GM19238 (cell line): ENCODE measurements around the gene FAM184A.

Source experiments
- DNase-seq: peaks from one replicate; pipeline ENCODE4 v3.0.0; 2011; ENCODE audit warnings: low spot score; ENCODE audit not compliant: insufficient read length

Gene FAM184A

GRCh38 chr6:119060255-119060907, 18.1 kb downstream of the FAM184A start:
- DNase-seq: no peak

DNA sequence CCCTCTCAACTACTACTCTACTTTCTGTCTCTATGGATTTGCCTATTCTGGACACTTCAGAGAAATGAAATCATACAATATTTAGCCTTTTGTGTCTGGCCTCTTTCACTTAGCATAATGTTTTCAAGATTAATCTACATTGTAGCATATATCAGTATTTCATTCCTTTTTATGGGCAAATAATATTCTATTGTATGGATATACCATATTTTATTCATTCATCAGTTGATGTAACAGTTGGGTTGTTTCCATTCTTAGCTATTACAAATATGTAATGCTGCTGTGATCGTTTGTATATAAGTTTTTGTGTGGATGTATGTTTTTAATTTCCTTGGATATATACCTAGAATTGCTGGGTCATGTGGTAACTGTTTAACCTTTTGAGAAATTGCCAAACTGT, 23.4 kb downstream of the FAM184A start:
- no peak for DNase-seq

DNA sequence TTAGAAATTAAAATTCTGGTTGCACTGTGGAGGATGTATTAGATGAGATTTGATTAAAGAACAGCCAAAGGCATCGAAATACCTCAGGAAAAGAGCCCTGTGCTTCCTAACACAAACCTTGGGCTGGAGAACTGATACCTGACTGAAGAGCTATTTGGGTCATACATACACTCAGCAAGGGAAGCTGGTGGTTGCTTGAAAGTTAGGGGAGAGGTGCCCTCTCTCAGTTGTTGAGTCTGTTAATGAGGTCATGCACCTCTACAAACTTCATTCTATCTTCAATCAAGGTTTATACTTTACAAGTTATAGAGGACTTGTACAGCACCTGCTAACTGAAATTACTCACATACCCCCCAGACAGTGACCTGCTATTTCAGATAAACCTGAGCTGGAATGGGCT, 25.5 kb downstream of the FAM184A start:
- no peak for DNase-seq

GRCh38 chr6:119052292-119052889, 26.1 kb downstream of the FAM184A start:
- no peak for DNase-seq

- DNase-seq: no peak
These were observed 34.2 kb downstream of the FAM184A start for GRCh38 chr6:119044255-119044654.

DNA sequence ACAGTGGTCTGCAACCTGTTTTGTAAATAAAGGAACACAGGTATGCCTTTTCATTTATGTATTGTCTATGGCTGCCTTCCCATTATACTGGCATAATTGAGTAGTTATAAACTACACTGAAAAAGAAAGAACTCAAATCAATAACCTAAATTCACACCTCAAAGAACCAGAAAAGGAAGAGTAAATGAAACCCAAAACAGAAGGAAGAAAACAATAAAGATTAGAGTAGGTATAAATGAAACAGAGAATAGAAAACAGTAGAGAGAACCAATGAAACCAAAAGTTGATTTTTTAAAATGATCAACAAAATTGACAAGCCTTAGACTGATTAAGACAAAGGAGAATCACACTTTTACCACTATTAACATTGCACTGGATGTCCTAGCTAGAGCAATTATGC, 34.7 kb downstream of the FAM184A start:
- DNase-seq: no peak

DNA sequence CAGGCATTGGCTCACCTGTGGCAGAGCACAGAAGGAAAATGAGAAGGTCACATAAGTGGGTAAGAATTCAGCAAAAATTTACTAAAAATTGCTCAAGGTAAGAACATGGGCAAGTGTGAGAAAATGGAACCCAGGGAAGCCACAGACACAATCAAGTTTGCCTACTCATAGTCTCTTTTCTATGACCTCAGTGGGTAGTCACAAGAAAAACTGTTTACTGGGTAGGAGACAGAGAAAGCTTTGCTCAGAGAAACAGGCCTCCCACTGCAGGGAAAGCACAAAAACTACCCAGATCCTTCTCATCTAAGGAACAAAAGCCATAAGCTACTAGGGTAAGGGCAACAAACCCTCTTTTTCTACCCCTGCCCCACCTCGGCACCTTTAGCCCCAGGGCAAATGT, 35.2 kb downstream of the FAM184A start:
- no peak for DNase-seq

- DNase-seq: no peak
These were observed 37.8 kb downstream of the FAM184A start for GRCh38 chr6:119040636-119041035.

GRCh38 chr6:119040229-119040628, 38.2 kb downstream of the FAM184A start:
- DNase-seq: no peak

GRCh38 chr6:119037941-119038623, 40.4 kb downstream of the FAM184A start:
- DNase-seq: no peak

GRCh38 chr6:119037264-119037663, 41.2 kb downstream of the FAM184A start:
- DNase-seq: no peak

- no peak for DNase-seq
These were observed 42.4 kb downstream of the FAM184A start for GRCh38 chr6:119036081-119036480.

- no peak for DNase-seq
These were observed 43.0 kb downstream of the FAM184A start for GRCh38 chr6:119035459-119035858.

DNA sequence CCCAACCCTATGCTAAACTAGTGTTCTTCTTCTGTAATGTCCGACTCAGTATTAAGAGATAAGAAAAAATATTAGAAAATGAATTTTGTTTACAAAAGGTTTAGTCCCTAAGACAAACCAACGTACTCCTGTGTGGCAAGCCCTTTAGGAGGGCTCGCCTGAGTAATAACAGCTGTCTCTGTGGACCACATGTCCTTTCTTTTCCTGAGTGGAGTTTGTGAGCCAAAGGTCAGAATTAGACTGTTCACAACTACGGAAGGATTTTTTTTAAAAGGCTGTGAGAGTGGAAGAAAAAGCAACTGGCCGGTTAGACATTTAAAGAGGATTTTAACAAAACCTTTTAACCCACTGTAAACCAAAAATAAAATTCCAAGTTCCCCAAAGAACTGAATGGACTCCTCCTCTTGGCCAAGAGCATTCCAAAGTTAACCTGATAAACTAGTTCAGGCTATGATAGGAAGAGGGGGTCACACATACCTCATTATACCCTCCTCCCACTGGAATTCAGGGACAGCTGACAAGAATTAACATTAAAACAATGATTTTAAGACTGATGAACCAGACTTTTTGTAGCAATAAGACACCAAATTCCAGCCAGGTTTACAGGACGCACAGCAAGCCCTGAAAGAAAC, 43.5 kb downstream of the FAM184A start:
- DNase-seq: no peak

DNA sequence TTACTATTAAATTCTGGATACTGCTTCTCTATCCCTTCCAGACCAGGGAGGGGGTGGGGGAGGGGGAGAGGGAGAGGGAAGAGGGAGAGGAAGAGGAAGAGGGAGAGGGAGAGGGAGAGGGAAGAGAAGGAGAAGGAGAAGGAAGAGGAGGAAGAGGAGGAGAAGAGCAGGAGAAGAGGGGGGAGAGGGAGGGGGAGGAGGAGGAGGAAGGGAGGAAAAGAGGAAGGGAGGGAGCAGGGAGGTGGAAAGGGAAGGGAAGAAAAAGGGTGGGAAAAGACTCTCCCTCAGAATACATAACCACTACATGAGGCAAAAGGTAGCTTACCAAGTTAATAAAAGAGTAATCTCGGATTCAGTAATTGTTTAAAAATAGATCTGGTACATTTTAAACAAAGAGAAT, 46.0 kb downstream of the FAM184A start:
- DNase-seq: no peak

DNA sequence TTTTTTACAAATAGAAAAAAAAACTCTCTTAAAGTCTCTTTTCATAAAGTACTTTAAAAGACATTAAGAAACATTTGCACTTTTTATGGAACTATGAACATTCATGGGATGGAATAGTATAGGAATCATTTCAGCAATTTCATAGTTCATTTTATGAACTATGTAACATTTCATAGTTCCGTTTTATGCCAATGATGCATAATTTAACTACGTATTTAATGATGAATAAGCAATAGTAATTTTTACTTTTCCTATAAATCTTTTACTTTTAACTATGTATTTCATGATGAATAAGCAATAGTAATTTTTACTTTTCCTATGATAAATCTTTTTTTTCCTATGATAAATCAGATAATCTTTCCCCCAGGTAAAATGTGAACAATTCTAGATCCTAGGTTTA, 47.7 kb downstream of the FAM184A start:
- no peak for DNase-seq

DNA sequence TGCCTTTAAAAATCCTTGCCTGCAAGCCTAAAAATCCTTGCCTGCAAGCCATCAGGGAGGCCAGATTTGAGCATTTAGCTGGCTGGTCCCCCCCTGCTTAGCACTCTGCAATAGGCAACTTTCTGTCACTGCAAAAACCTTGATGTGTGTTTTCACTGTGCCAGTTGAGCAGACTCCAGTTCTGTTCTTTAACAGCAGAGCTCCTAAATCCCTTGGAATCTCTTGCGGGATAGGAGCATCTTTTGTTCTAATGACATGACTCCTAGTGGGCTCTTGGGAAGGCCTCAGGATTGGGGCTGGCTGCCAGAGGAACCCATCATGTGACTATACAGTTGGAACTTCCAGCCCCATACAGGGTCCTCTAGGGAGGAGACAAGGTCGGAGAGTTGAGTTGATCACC, 50.4 kb downstream of the FAM184A start:
- DNase-seq: no peak

GRCh38 chr6:119027465-119027864, 51.0 kb downstream of the FAM184A start:
- no peak for DNase-seq

DNA sequence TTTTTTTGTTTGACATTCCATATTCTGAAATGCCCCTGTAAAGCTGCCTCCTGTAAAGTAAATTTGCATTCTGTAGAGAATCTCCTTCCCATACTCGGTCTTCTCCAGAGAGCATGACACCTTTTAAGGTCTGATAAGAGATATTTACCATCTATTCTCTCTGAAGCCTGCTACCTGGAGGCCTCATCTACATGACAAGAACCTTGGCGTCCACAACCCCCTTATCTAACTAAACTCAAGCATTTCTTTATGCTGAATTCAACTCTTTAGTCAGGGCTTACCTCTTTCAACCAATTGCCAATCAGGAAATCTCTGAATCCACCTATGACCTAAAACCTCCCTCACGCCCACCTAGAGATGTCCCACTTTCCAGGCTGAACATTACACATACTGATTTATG, 51.6 kb downstream of the FAM184A start:
- DNase-seq: no peak

DNA sequence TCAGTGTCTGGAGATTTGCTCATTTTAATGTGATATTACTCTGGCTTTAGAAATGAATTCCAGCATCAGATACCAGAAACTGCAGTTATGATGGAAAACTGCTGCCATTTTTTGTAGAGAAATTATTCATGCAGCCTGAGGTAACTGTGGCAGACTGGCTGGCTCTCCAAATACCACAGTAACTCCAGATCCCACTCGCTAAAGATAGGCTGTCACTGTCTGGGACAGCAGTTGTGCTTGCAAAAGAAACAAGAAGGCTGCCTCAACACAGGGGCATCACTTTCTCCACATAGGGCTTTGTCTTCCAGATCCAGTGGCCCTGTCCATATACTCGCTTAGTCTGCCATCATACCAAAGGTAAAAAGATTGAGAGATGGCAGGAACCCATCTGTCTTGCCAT, 52.7 kb downstream of the FAM184A start:
- no peak for DNase-seq

GRCh38 chr6:119024111-119024510, 54.4 kb downstream of the FAM184A start:
- no peak for DNase-seq

GRCh38 chr6:119022796-119023195, 55.7 kb downstream of the FAM184A start:
- no peak for DNase-seq
